ENCODE results near the gene TTC21B.

DNA sequence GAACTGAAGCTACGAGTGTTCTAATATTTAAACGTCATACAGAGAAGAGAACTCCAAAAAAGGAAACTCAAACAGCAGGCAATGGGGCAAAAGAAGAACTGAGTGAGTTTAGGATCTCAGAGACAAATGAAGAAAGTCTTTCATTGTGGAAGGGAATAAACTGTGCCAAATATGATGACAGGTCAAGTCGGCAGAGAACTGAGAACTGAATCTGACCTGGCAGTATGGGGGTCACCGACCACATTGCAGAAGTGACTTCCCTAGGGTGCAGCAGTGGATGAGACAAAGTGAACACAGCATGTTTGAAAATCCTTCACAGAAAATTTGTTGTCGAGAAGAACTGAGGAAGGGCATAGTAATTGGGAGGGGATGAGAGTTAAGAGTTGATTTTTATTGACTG lies 55.9 kb downstream of the TTC21B start:
- TF ChIP-seq POLR2A (IDR thresholded peaks at IDR 0.05; ENCODE audit: low read depth, low read length), result no peak
- TF ChIP-seq TAF1 (IDR thresholded peaks at IDR 0.05; ENCODE audit: low read depth, low read length), result no peak
- peak; percentile 83 for TF ChIP-seq SPI1 (IDR thresholded peaks at IDR 0.05; ENCODE audit: low read depth, low read length)
- TF ChIP-seq POLR2AphosphoS5 (IDR thresholded peaks at IDR 0.05; ENCODE audit: low read depth, low read length), result no peak
- TF ChIP-seq POU2F2 (IDR thresholded peaks at IDR 0.05; ENCODE audit: low read depth, low read length), result no peak

All from GM12891 (cell line).